Progenitor cell of endocrine pancreas (in vitro differentiated cells): Measurements from ENCODE around the gene MDM1. TPM values are rescaled to one million over a fixed set of nuclear protein-coding genes. Genes with fewer than 3 reads are reported as not detected.

Experiments
- DNase-seq: peaks from one replicate; pipeline ENCODE4 v3.0.0; 2021; ENCODE audit warnings: low spot score; ENCODE audit not compliant: unreplicated experiment
- H3K27ac Mint-ChIP-seq: 2 replicates; pipeline ENCODE4 v1.8.0; 2021; ENCODE audit warnings: mild to moderate bottlenecking, moderate library complexity, mixed read lengths
- H3K27me3 Mint-ChIP-seq: 2 replicates; pipeline ENCODE4 v1.8.0; 2021; ENCODE audit warnings: mixed read lengths
- H3K36me3 Mint-ChIP-seq: 2 replicates; pipeline ENCODE4 v1.8.0; 2022; ENCODE audit warnings: mixed read lengths; ENCODE audit not compliant: insufficient read depth
- H3K4me1 Mint-ChIP-seq: 2 replicates; pipeline ENCODE4 v1.8.0; 2021; ENCODE audit warnings: low read depth, mixed read lengths
- H3K4me3 Mint-ChIP-seq: 2 replicates; pipeline ENCODE4 v1.8.0; 2021; ENCODE audit warnings: low read depth, mild to moderate bottlenecking, moderate library complexity, mixed read lengths
- H3K9me3 Mint-ChIP-seq: 2 replicates; pipeline ENCODE4 v1.8.0; 2021; ENCODE audit warnings: low read depth, mixed read lengths
- total RNA-seq: library from RNA; stranded (reverse); gene quantifications from 2 replicates; pipeline ENCODE4 v1.2.1, GENCODE V29; 2021
- TF ChIP-seq, protein P1 (sequence below): fragments of 200-600 bp; sonication (generic); IDR thresholded peaks from one replicate; pipeline ENCODE4 v1.5.0; 2021; ENCODE audit warnings: antibody characterized with exemption, mild to moderate bottlenecking; ENCODE audit not compliant: unreplicated experiment

Gene MDM1
- total RNA-seq, 1 donor from 2014 or later, result 24.6 TPM

DNA sequence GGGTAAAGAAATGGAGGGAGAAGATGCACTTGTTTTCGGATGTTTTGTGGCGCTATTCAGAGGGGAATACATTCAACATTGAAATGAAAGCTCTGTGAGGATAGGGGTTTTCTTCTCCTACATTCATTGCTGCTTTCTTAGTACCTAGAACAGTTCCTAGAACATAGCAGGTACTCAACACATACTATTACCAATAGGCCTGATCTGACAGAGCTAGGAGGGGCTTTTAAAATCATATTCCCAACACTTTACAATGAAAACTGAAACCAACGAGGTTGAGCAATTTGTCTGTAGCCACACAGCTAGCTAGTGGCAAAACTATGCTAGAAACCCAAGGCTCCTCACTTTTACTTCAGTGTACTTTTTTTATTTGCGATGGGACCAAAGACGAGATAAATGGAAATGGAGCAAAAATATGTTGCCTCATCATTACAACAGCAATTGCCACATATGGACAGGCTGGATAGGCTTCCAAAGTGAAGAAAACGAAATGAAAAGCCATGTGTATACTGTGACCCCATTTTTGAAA is 55.7 kb downstream of the MDM1 start:
- DNase-seq, result no peak
- H3K36me3 Mint-ChIP-seq, result no peaks in the 10 kb centered on the region
- no peaks in the 10 kb centered on the region for H3K9me3 Mint-ChIP-seq
- H3K4me3 Mint-ChIP-seq, result no peak overlapping the region
- peaks cover 2% of the 10 kb centered on the region for H3K27me3 Mint-ChIP-seq
- TF ChIP-seq, protein P1, sequence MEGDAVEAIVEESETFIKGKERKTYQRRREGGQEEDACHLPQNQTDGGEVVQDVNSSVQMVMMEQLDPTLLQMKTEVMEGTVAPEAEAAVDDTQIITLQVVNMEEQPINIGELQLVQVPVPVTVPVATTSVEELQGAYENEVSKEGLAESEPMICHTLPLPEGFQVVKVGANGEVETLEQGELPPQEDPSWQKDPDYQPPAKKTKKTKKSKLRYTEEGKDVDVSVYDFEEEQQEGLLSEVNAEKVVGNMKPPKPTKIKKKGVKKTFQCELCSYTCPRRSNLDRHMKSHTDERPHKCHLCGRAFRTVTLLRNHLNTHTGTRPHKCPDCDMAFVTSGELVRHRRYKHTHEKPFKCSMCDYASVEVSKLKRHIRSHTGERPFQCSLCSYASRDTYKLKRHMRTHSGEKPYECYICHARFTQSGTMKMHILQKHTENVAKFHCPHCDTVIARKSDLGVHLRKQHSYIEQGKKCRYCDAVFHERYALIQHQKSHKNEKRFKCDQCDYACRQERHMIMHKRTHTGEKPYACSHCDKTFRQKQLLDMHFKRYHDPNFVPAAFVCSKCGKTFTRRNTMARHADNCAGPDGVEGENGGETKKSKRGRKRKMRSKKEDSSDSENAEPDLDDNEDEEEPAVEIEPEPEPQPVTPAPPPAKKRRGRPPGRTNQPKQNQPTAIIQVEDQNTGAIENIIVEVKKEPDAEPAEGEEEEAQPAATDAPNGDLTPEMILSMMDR, result no peak
- H3K27ac Mint-ChIP-seq, result no peak overlapping the region
- H3K4me1 Mint-ChIP-seq, result peaks cover 1% of the 10 kb centered on the region

GRCh38 chr12:68272732-68273131 is 59.4 kb downstream of the MDM1 start:
- peaks cover 5% of the 10 kb centered on the region for H3K27me3 Mint-ChIP-seq
- TF ChIP-seq, protein P1, result no peak
- peaks cover 1% of the 10 kb centered on the region for H3K4me1 Mint-ChIP-seq
- no peaks in the 10 kb centered on the region for H3K9me3 Mint-ChIP-seq
- no peak overlapping the region for H3K27ac Mint-ChIP-seq
- no peak overlapping the region for H3K4me3 Mint-ChIP-seq
- no peaks in the 10 kb centered on the region for H3K36me3 Mint-ChIP-seq
- no peak for DNase-seq

DNA sequence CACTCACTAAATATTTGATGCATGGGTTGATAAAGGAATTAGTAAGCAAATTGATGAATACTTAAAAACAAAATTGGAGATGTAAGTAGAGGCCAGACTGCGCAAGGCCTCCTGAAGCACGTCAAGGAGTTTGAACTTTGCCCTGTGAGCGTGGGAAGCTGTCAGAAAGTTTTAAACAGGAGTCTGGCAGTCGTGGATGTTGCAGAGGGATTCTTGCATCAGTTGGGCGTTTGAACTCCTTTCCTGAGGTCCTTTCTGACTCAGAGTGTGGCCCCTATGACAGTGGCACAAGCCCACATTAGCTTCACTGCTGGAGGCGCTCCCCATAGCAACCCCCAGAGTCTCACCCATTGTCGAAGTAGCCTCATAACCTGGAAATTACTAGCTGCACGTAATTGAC is 60.8 kb downstream of the MDM1 start:
- no peak overlapping the region for H3K4me3 Mint-ChIP-seq
- peaks cover 3% of the 10 kb centered on the region for H3K27me3 Mint-ChIP-seq
- TF ChIP-seq, protein P1, result no peak
- no peaks in the 10 kb centered on the region for H3K4me1 Mint-ChIP-seq
- no peak overlapping the region for H3K27ac Mint-ChIP-seq
- H3K36me3 Mint-ChIP-seq, result no peaks in the 10 kb centered on the region
- no peak for DNase-seq
- H3K9me3 Mint-ChIP-seq, result no peaks in the 10 kb centered on the region

- Mint-ChIP-seq H3K36me3 (no peaks in the 10 kb centered on the region), H3K9me3 (no peaks in the 10 kb centered on the region), H3K4me3 (no peak overlapping the region), H3K27ac (no peak overlapping the region), H3K4me1 (no peaks in the 10 kb centered on the region), H3K27me3 (peaks cover 3% of the 10 kb centered on the region)
- DNase-seq, result no peak
- TF ChIP-seq, protein P1, result no peak
Measured at GRCh38 chr12:68270358-68270757, 61.8 kb downstream of the MDM1 start.

DNA sequence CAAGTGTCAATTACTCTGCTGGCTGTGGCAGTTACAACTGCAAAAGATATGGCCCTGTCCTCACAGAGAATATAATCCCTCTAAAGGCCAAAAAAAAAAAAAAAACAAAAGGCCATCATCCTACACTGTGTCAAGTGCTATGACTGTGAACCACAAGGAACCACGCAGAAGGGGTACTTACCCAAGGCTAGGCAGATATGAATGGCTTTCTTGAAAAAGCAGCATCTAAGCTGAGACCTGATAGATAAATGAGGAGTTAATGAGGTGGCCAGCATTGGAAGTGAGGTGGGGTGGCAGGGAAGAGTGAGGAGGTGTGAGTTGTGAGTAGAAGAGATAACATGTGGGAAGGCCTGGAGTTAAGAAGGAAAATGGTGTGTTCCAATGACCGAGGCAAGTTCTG is 62.4 kb downstream of the MDM1 start:
- H3K36me3 Mint-ChIP-seq, result no peaks in the 10 kb centered on the region
- no peak for DNase-seq
- no peak overlapping the region for H3K4me3 Mint-ChIP-seq
- peaks cover 3% of the 10 kb centered on the region for H3K27me3 Mint-ChIP-seq
- H3K9me3 Mint-ChIP-seq, result no peaks in the 10 kb centered on the region
- H3K27ac Mint-ChIP-seq, result no peak overlapping the region
- H3K4me1 Mint-ChIP-seq, result no peaks in the 10 kb centered on the region
- TF ChIP-seq, protein P1, result no peak
